BJ (cell line): ENCODE data around the gene CDS1. TPM values are rescaled to one million over a fixed set of nuclear protein-coding genes. Genes with fewer than 3 reads are reported as not detected.

Source experiments
- CTCF ChIA-PET: fragments of 350-600 bp; formaldehyde crosslinking; extraction: SDS; loops from one replicate; lab custom pipeline; 2021; ENCODE audit warnings: antibody characterized with exemption, inconsistent platforms; lab: Yijun Ruan, JAX
- POLR2A ChIA-PET: fragments of 300-600 bp; sonication (Branson Sonifier 250); formaldehyde crosslinking; extraction: SDS; loops from one replicate; lab custom pipeline; 2021; ENCODE audit warnings: antibody characterized with exemption; lab: Charles Lee
- DNase-seq: peaks from one replicate; pipeline ENCODE4 v3.0.0-alpha.2; 2011; ENCODE audit warnings: low read depth
- H3K27me3 ChIP-seq: 2 replicates; pipeline ENCODE4 v1.6.0; 2011; ENCODE audit warnings: low read length; ENCODE audit not compliant: control insufficient read depth, insufficient read depth
- H3K36me3 ChIP-seq: 2 replicates; pipeline ENCODE4 v1.5.1; 2011; ENCODE audit warnings: low read length; ENCODE audit not compliant: control insufficient read depth, insufficient read depth
- H3K4me3 ChIP-seq: 2 replicates; pipeline ENCODE4 v1.5.1; 2011; ENCODE audit warnings: low read depth, mild to moderate bottlenecking, control low read depth, low read length
- CTCF ChIP-seq: IDR thresholded peaks from 2 replicates; pipeline ENCODE4 v1.5.1; 2011; ENCODE audit warnings: low read depth, mild to moderate bottlenecking, control low read depth, inconsistent platforms, low read length, moderate library complexity; ENCODE audit not compliant: insufficient read depth
- polyA plus RNA-seq: library from polyadenylated mRNA; depleted of rRNA; stranded (reverse); fragments of >200 nt; gene quantifications from 2 replicates; pipeline ENCODE4 v1.2.3, GENCODE V29; 2011

CDS1 gene
- polyA plus RNA-seq, 1 experiment: 0.01 TPM

- no peaks in the 10 kb centered on the region for H3K27me3 ChIP-seq
- POLR2A ChIA-PET: no interaction called here
- H3K4me3 ChIP-seq: no peak overlapping the region
- CTCF ChIA-PET: no interaction called here
- no peak for TF ChIP-seq CTCF
- DNase-seq: no peak
- no peaks in the 10 kb centered on the region for H3K36me3 ChIP-seq
These were observed 40.0 kb downstream of the CDS1 start for GRCh38 chr4:84622959-84623358.

- no peak overlapping the region for H3K4me3 ChIP-seq
- TF ChIP-seq CTCF: no peak
- POLR2A ChIA-PET: no interaction called here
- no peak for DNase-seq
- CTCF ChIA-PET: no interaction called here
- H3K27me3 ChIP-seq: no peaks in the 10 kb centered on the region
- H3K36me3 ChIP-seq: no peaks in the 10 kb centered on the region
These were observed 40.7 kb downstream of the CDS1 start for GRCh38 chr4:84623661-84624060.

GRCh38 chr4:84626673-84627072 is 43.7 kb downstream of the CDS1 start:
- TF ChIP-seq CTCF: no peak
- DNase-seq: no peak

GRCh38 chr4:84631573-84631972 is 48.6 kb downstream of the CDS1 start:
- H3K27me3 ChIP-seq: no peaks in the 10 kb centered on the region
- ChIA-PET POLR2A (no interaction called here), CTCF (no interaction called here)
- no peaks in the 10 kb centered on the region for H3K36me3 ChIP-seq
- no peak for DNase-seq
- H3K4me3 ChIP-seq: no peak overlapping the region
- no peak for TF ChIP-seq CTCF

More at GRCh38 chr4:84626673-84627072, 43.7 kb downstream of the CDS1 start:
- CTCF ChIA-PET: no interaction called here
- Histone ChIP-seq H3K27me3 (no peaks in the 10 kb centered on the region), H3K4me3 (no peak overlapping the region), H3K36me3 (no peaks in the 10 kb centered on the region)
- POLR2A ChIA-PET: no interaction called here

- Histone ChIP-seq H3K36me3 (no peaks in the 10 kb centered on the region), H3K27me3 (no peaks in the 10 kb centered on the region), H3K4me3 (no peak overlapping the region)
- no peak for TF ChIP-seq CTCF
- DNase-seq: no peak
- ChIA-PET POLR2A (no interaction called here), CTCF (no interaction called here)
These were observed 49.2 kb downstream of the CDS1 start for GRCh38 chr4:84632092-84632491.
